ENCODE measurements around the gene DCHS2.

Gene DCHS2

DNA sequence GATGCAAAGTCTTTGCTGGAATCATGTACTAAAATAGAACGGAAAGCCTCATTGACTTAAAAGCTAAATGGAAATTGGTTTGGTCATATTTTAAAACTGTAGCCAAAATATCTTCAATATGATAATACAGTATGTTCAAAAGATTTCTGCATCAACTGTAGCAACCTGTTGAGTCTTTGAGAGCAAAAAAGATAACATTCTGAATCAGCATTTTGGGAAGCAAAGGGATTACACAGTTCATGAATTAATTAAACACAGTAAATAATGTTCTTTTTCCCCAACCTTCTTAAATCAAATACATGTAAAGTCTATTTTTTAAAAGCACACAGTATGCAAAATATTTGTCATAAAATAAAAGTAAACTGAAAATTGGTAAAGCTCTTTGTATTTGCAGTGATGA is 50.5 kb downstream of the DCHS2 start:
- H4K91ac ChIP-seq (ENCODE audit: low read depth, low read length), result no peak overlapping the region
- H3K36me3 ChIP-seq (ENCODE audit: control insufficient read depth in 1 of 2, insufficient read depth in 2 of 2, low read length in 2 of 2), result no peaks in the 10 kb centered on the region
- no peak overlapping the region for H3K18ac ChIP-seq (ENCODE audit: low read length)
- H3K4me1 ChIP-seq (ENCODE audit: control insufficient read depth in 1 of 2, insufficient read depth in 2 of 2, low read length in 2 of 2), result no peaks in the 10 kb centered on the region
- H2AFZ ChIP-seq (ENCODE audit: insufficient read depth, low read length, poor library complexity), result no peak overlapping the region
- DNase-seq, result no peak
- no CpG with 5 or more reads among the region's 1 CpG for WGBS (ENCODE audit: extremely low coverage, insufficient coverage, insufficient read length)
- no peak overlapping the region for H3K27ac ChIP-seq (ENCODE audit: low read depth, low read length)
- H3K9ac ChIP-seq (ENCODE audit: low read length), result no peak overlapping the region
- no peaks in the 10 kb centered on the region for H3K79me1 ChIP-seq (ENCODE audit: low read length)
- no peaks in the 10 kb centered on the region for H3K27me3 ChIP-seq (ENCODE audit: insufficient read depth, low read length)
- no peak overlapping the region for H2AK5ac ChIP-seq (ENCODE audit: low read length)
- H2BK120ac ChIP-seq (ENCODE audit: insufficient read depth, low read length, poor library complexity), result no peak overlapping the region
- H3K23ac ChIP-seq (ENCODE audit: low read length), result no peak overlapping the region
- H3K79me2 ChIP-seq (ENCODE audit: control insufficient read depth, insufficient read depth, low read length, poor library complexity), result no peaks in the 10 kb centered on the region
- H3K4me2 ChIP-seq (ENCODE audit: low read length), result no peak overlapping the region
- no peak overlapping the region for H3K14ac ChIP-seq (ENCODE audit: low read length)
- H3K9me3 ChIP-seq (ENCODE audit: insufficient read depth, low read depth, low read length), result peaks cover 3% of the 10 kb centered on the region
- no peak overlapping the region for H2BK5ac ChIP-seq (ENCODE audit: low read depth, low read length, poor library complexity)
- no peak overlapping the region for H3K4ac ChIP-seq (ENCODE audit: low read depth, low read length)
- no peak overlapping the region for H2BK12ac ChIP-seq (ENCODE audit: low read length)
- no peak overlapping the region for H4K12ac ChIP-seq (ENCODE audit: low read depth, low read length)
- no peak overlapping the region for H3K4me3 ChIP-seq (ENCODE audit: low read depth, low read length)
- H4K8ac ChIP-seq (ENCODE audit: low read depth, low read length), result no peak overlapping the region

DNA sequence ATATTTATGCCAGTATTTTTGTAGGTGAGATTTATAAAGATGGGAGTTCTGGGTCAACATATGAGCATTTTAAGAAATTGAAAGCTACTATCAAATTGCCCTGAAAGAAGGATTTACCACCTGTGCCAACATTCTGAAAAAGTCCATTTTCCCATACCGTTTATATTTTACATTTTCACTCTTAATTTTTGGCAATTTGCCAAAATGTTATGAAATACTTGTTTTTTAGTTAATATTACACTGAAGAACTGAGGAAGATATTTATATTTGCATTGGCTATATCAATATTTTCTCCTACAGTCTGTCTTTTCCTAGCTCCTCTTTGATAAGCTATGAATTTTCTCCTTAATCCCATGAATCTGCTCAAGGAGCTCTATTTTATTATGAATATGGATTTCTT is 52.4 kb downstream of the DCHS2 start:
- Histone ChIP-seq H4K91ac (ENCODE audit: low read depth, low read length) (no peak overlapping the region), H3K14ac (ENCODE audit: low read length) (no peak overlapping the region), H4K8ac (ENCODE audit: low read depth, low read length) (no peak overlapping the region), H3K23ac (ENCODE audit: low read length) (no peak overlapping the region), H4K12ac (ENCODE audit: low read depth, low read length) (no peak overlapping the region), H3K79me2 (ENCODE audit: control insufficient read depth, insufficient read depth, low read length, poor library complexity) (no peaks in the 10 kb centered on the region), H2AK5ac (ENCODE audit: low read length) (no peak overlapping the region), H2BK5ac (ENCODE audit: low read depth, low read length, poor library complexity) (no peak overlapping the region), H3K4me1 (ENCODE audit: control insufficient read depth in 1 of 2, insufficient read depth in 2 of 2, low read length in 2 of 2) (no peaks in the 10 kb centered on the region), H3K27ac (ENCODE audit: low read depth, low read length) (no peak overlapping the region), H2BK120ac (ENCODE audit: insufficient read depth, low read length, poor library complexity) (no peak overlapping the region), H3K4me3 (ENCODE audit: low read depth, low read length) (no peak overlapping the region), H3K4ac (ENCODE audit: low read depth, low read length) (no peak overlapping the region), H3K18ac (ENCODE audit: low read length) (no peak overlapping the region), H3K9ac (ENCODE audit: low read length) (no peak overlapping the region), H3K36me3 (ENCODE audit: control insufficient read depth in 1 of 2, insufficient read depth in 2 of 2, low read length in 2 of 2) (no peaks in the 10 kb centered on the region), H2AFZ (ENCODE audit: insufficient read depth, low read length, poor library complexity) (no peak overlapping the region), H2BK12ac (ENCODE audit: low read length) (no peak overlapping the region), H3K4me2 (ENCODE audit: low read length) (no peak overlapping the region), H3K79me1 (ENCODE audit: low read length) (no peaks in the 10 kb centered on the region), H3K9me3 (ENCODE audit: insufficient read depth, low read depth, low read length) (no peaks in the 10 kb centered on the region), H3K27me3 (ENCODE audit: insufficient read depth, low read length) (no peaks in the 10 kb centered on the region)
- no peak for DNase-seq
- no CpG with 5 or more reads among the region's 1 CpG for WGBS (ENCODE audit: extremely low coverage, insufficient coverage, insufficient read length)

DNA sequence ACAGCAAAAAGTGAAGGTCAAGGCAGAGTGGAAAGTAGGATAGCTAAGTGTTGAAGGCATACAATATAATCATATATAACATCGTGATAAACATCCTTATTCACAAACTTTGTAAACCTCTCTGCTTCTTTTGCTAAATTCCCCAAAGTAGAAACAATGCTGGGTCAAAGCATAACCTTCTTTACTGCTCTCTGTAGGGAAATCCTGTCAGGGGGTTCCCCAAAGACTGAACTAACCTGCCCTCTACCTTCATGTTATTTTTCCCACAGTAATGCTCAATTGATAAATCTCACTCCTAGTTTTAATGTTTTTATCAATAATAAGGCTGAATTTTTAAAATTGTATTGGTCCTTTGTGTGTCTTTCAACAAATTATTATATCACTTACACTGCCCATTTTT is 55.7 kb downstream of the DCHS2 start:
- H3K27ac ChIP-seq (ENCODE audit: low read depth, low read length), result no peak overlapping the region
- no CpG with 5 or more reads among the region's 1 CpG for WGBS (ENCODE audit: extremely low coverage, insufficient coverage, insufficient read length)
- DNase-seq, result no peak

DNA sequence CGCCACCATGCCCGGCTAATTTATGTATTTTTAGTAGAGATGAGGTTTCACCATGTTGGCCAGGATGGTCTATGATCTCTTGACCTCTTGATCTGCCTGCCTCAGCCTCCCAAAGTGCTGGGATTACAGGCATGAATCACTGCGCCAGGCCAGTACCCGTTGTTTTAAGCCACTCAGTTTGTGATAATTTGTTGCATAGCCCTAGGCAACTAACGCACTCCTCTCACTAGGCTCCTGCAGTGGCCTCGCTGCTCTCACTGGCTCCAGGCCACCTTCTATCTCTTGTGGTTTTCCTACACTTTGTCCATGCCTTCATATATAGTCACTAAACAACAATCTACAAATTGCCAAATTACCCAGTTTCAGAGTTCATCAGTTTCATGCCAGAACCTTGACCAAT is 58.1 kb downstream of the DCHS2 start:
- no peaks in the 10 kb centered on the region for H3K9me3 ChIP-seq (ENCODE audit: insufficient read depth, low read depth, low read length)
- H3K36me3 ChIP-seq (ENCODE audit: control insufficient read depth in 1 of 2, insufficient read depth in 2 of 2, low read length in 2 of 2), result no peaks in the 10 kb centered on the region
- H2BK5ac ChIP-seq (ENCODE audit: low read depth, low read length, poor library complexity), result no peak overlapping the region
- no peaks in the 10 kb centered on the region for H3K79me2 ChIP-seq (ENCODE audit: control insufficient read depth, insufficient read depth, low read length, poor library complexity)
- no peak overlapping the region for H4K8ac ChIP-seq (ENCODE audit: low read depth, low read length)
- no peak overlapping the region for H3K18ac ChIP-seq (ENCODE audit: low read length)
- H3K27ac ChIP-seq (ENCODE audit: low read depth, low read length), result no peak overlapping the region
- no peak overlapping the region for H4K12ac ChIP-seq (ENCODE audit: low read depth, low read length)
- H3K23ac ChIP-seq (ENCODE audit: low read length), result no peak overlapping the region
- no peaks in the 10 kb centered on the region for H3K79me1 ChIP-seq (ENCODE audit: low read length)
- no peak overlapping the region for H3K9ac ChIP-seq (ENCODE audit: low read length)
- WGBS (ENCODE audit: extremely low coverage, insufficient coverage, insufficient read length), result no CpG with 5 or more reads among the region's 6 CpGs
- H3K4ac ChIP-seq (ENCODE audit: low read depth, low read length), result no peak overlapping the region
- no peak overlapping the region for H2BK12ac ChIP-seq (ENCODE audit: low read length)
- no peaks in the 10 kb centered on the region for H3K27me3 ChIP-seq (ENCODE audit: insufficient read depth, low read length)
- no peak overlapping the region for H3K14ac ChIP-seq (ENCODE audit: low read length)
- H2AK5ac ChIP-seq (ENCODE audit: low read length), result no peak overlapping the region
- H2AFZ ChIP-seq (ENCODE audit: insufficient read depth, low read length, poor library complexity), result no peak overlapping the region
- H3K4me3 ChIP-seq (ENCODE audit: low read depth, low read length), result no peak overlapping the region
- H4K91ac ChIP-seq (ENCODE audit: low read depth, low read length), result no peak overlapping the region
- no peak overlapping the region for H2BK120ac ChIP-seq (ENCODE audit: insufficient read depth, low read length, poor library complexity)
- H3K4me1 ChIP-seq (ENCODE audit: control insufficient read depth in 1 of 2, insufficient read depth in 2 of 2, low read length in 2 of 2), result no peaks in the 10 kb centered on the region
- H3K4me2 ChIP-seq (ENCODE audit: low read length), result no peak overlapping the region
- no peak for DNase-seq

More for the DNA sequence above, 55.7 kb downstream of the DCHS2 start:
- no peaks in the 10 kb centered on the region for H3K9me3 ChIP-seq (ENCODE audit: insufficient read depth, low read depth, low read length)
- no peak overlapping the region for H2BK12ac ChIP-seq (ENCODE audit: low read length)
- H3K9ac ChIP-seq (ENCODE audit: low read length), result no peak overlapping the region
- no peaks in the 10 kb centered on the region for H3K4me1 ChIP-seq (ENCODE audit: control insufficient read depth in 1 of 2, insufficient read depth in 2 of 2, low read length in 2 of 2)
- no peak overlapping the region for H4K91ac ChIP-seq (ENCODE audit: low read depth, low read length)
- H4K12ac ChIP-seq (ENCODE audit: low read depth, low read length), result no peak overlapping the region
- H3K4me3 ChIP-seq (ENCODE audit: low read depth, low read length), result no peak overlapping the region
- no peak overlapping the region for H3K14ac ChIP-seq (ENCODE audit: low read length)
- no peak overlapping the region for H3K18ac ChIP-seq (ENCODE audit: low read length)
- no peak overlapping the region for H3K4ac ChIP-seq (ENCODE audit: low read depth, low read length)
- no peaks in the 10 kb centered on the region for H3K27me3 ChIP-seq (ENCODE audit: insufficient read depth, low read length)
- no peak overlapping the region for H2AFZ ChIP-seq (ENCODE audit: insufficient read depth, low read length, poor library complexity)
- no peaks in the 10 kb centered on the region for H3K79me1 ChIP-seq (ENCODE audit: low read length)
- H2BK120ac ChIP-seq (ENCODE audit: insufficient read depth, low read length, poor library complexity), result no peak overlapping the region
- no peak overlapping the region for H4K8ac ChIP-seq (ENCODE audit: low read depth, low read length)
- H2BK5ac ChIP-seq (ENCODE audit: low read depth, low read length, poor library complexity), result no peak overlapping the region
- H3K23ac ChIP-seq (ENCODE audit: low read length), result no peak overlapping the region
- H2AK5ac ChIP-seq (ENCODE audit: low read length), result no peak overlapping the region
- H3K36me3 ChIP-seq (ENCODE audit: control insufficient read depth in 1 of 2, insufficient read depth in 2 of 2, low read length in 2 of 2), result no peaks in the 10 kb centered on the region
- no peak overlapping the region for H3K4me2 ChIP-seq (ENCODE audit: low read length)
- H3K79me2 ChIP-seq (ENCODE audit: control insufficient read depth, insufficient read depth, low read length, poor library complexity), result no peaks in the 10 kb centered on the region
